ENCODE results near the gene LYPD6B. TPM values are rescaled to one million over a fixed set of nuclear protein-coding genes. Genes with fewer than 3 reads are reported as not detected.

LYPD6B gene
- total RNA-seq, 1 donor from 2014 or later, result not detected

GRCh38 chr2:149223472-149224095, 185.1 kb downstream of the LYPD6B start:
- Histone ChIP-seq H3K27me3 (ENCODE audit: low read depth) (no peaks in the 10 kb centered on the region), H3K36me3 (no peaks in the 10 kb centered on the region), H3K27ac (replicated peaks) (no peak overlapping the region), H3K4me1 (peaks cover 3% of the 10 kb centered on the region), H3K9me3 (replicated peaks) (no peaks in the 10 kb centered on the region), H3K4me3 (no peak overlapping the region)
- DNase-seq, result no peak
- intact Hi-C loops (cut with micrococcal nuclease), result no loop called here
- TF ChIP-seq CTCF (IDR thresholded peaks at IDR 0.05; ENCODE audit: borderline replicate concordance), result no peak

- DNase-seq, result no peak
- Histone ChIP-seq H3K9me3 (replicated peaks) (no peaks in the 10 kb centered on the region), H3K27ac (replicated peaks) (no peak overlapping the region), H3K4me3 (no peak overlapping the region), H3K27me3 (ENCODE audit: low read depth) (peaks cover 5% of the 10 kb centered on the region), H3K36me3 (no peaks in the 10 kb centered on the region), H3K4me1 (peaks cover 3% of the 10 kb centered on the region)
- no peak for TF ChIP-seq CTCF (IDR thresholded peaks at IDR 0.05; ENCODE audit: borderline replicate concordance)
- intact Hi-C loops (cut with micrococcal nuclease), result no loop called here
These were observed 186.0 kb downstream of the LYPD6B start for GRCh38 chr2:149224543-149224942.

GRCh38 chr2:149225446-149225845, 186.9 kb downstream of the LYPD6B start:
- no peaks in the 10 kb centered on the region for H3K36me3 ChIP-seq
- no peak for TF ChIP-seq CTCF (IDR thresholded peaks at IDR 0.05; ENCODE audit: borderline replicate concordance)
- peaks cover 3% of the 10 kb centered on the region for H3K4me1 ChIP-seq

GRCh38 chr2:149226790-149227189, 188.3 kb downstream of the LYPD6B start:
- Histone ChIP-seq H3K4me1 (peaks cover 3% of the 10 kb centered on the region), H3K36me3 (no peaks in the 10 kb centered on the region), H3K27ac (replicated peaks) (no peak overlapping the region), H3K9me3 (replicated peaks) (no peaks in the 10 kb centered on the region), H3K27me3 (ENCODE audit: low read depth) (peaks cover 7% of the 10 kb centered on the region), H3K4me3 (no peak overlapping the region)
- no peak for TF ChIP-seq CTCF (IDR thresholded peaks at IDR 0.05; ENCODE audit: borderline replicate concordance)
- DNase-seq, result no peak
- intact Hi-C loops (cut with micrococcal nuclease), result no loop called here

More at GRCh38 chr2:149225446-149225845, 186.9 kb downstream of the LYPD6B start:
- H3K27me3 ChIP-seq (ENCODE audit: low read depth), result peaks cover 7% of the 10 kb centered on the region
- intact Hi-C loops (cut with micrococcal nuclease), result no loop called here
- no peaks in the 10 kb centered on the region for H3K9me3 ChIP-seq (replicated peaks)
- no peak for DNase-seq
- no peak overlapping the region for H3K4me3 ChIP-seq
- no peak overlapping the region for H3K27ac ChIP-seq (replicated peaks)

GRCh38 chr2:149235816-149236375, 197.4 kb downstream of the LYPD6B start:
- no peak overlapping the region for H3K27ac ChIP-seq (replicated peaks)
- no peak overlapping the region for H3K4me3 ChIP-seq
- H3K4me1 ChIP-seq, result no peaks in the 10 kb centered on the region
- intact Hi-C loops (cut with micrococcal nuclease), result no loop called here
- no peaks in the 10 kb centered on the region for H3K27me3 ChIP-seq (ENCODE audit: low read depth)
- TF ChIP-seq CTCF (IDR thresholded peaks at IDR 0.05; ENCODE audit: borderline replicate concordance), result no peak
- H3K9me3 ChIP-seq (replicated peaks), result no peaks in the 10 kb centered on the region
- DNase-seq, result no peak
- H3K36me3 ChIP-seq, result no peaks in the 10 kb centered on the region

Data from left ventricle myocardium inferior (tissue), 1 donor.